Muscle of arm (tissue), 12 donors: ENCODE results near the gene DTNB. TPM values are rescaled to one million over a fixed set of nuclear protein-coding genes. Genes with fewer than 3 reads are reported as not detected.
"Not testable (repeated sequence)": the region's sequence is repeated elsewhere in the genome, so short reads cannot be mapped to it uniquely, and the experiment has no call there.

Experiments
- DNase-seq: peaks from one replicate; pipeline ENCODE4 v3.0.0-alpha.2; 2013
- polyA plus RNA-seq, 12 donors: library from polyadenylated mRNA; unstranded; fragments of 120-200 nt; gene quantifications; one replicate each; pipeline ENCODE4 v1.2.1, GENCODE V29; 2013; ENCODE audit not compliant: insufficient read length in 12 of 12

The DTNB gene
- polyA plus RNA-seq, 12 donors, result 4.2 to 24.7 (median 6.4) TPM; not detected in 1

- DNase-seq, result no peak
Measured at GRCh38 chr2:25684577-25685473, 11.4 kb upstream of the DTNB start.

GRCh38 chr2:25682082-25682481 lies 8.7 kb upstream of the DTNB start:
- no peak for DNase-seq

GRCh38 chr2:25677877-25678276 lies 4.5 kb upstream of the DTNB start:
- no peak for DNase-seq

- DNase-seq, result no peak
Measured at GRCh38 chr2:25674077-25674362, 643 bp upstream of the DTNB start.

GRCh38 chr2:25672494-25673299 lies 680 bp downstream of the DTNB start:
- peak; percentile 24 for DNase-seq

GRCh38 chr2:25671622-25672021 lies 1.8 kb downstream of the DTNB start:
- DNase-seq, result no peak

- no peak for DNase-seq
Measured at GRCh38 chr2:25669520-25669919, 3.9 kb downstream of the DTNB start.

GRCh38 chr2:25666218-25666617 lies 7.2 kb downstream of the DTNB start:
- no peak for DNase-seq

- DNase-seq, result not testable (repeated sequence)
Measured at GRCh38 chr2:25665429-25665828, 7.9 kb downstream of the DTNB start.

GRCh38 chr2:25664965-25665307 lies 8.4 kb downstream of the DTNB start:
- DNase-seq, result no peak

- DNase-seq, result peak; percentile 65
Measured at GRCh38 chr2:25664183-25664964, 9.0 kb downstream of the DTNB start.

- DNase-seq, result no peak
Measured at GRCh38 chr2:25655316-25655715, 18.1 kb downstream of the DTNB start.

GRCh38 chr2:25654801-25655200 lies 18.6 kb downstream of the DTNB start:
- DNase-seq, result no peak

GRCh38 chr2:25651782-25652455 lies 21.5 kb downstream of the DTNB start:
- DNase-seq, result no peak

GRCh38 chr2:25651066-25651465 lies 22.3 kb downstream of the DTNB start:
- no peak for DNase-seq

GRCh38 chr2:25650256-25650655 lies 23.1 kb downstream of the DTNB start:
- DNase-seq, result no peak

GRCh38 chr2:25649786-25650185 lies 23.6 kb downstream of the DTNB start:
- no peak for DNase-seq

- no peak for DNase-seq
Measured at GRCh38 chr2:25642298-25642697, 31.1 kb downstream of the DTNB start.

- no peak for DNase-seq
Measured at GRCh38 chr2:25639696-25640095, 33.7 kb downstream of the DTNB start.

GRCh38 chr2:25639131-25639530 lies 34.2 kb downstream of the DTNB start:
- DNase-seq, result no peak

GRCh38 chr2:25635797-25636196 lies 37.6 kb downstream of the DTNB start:
- no peak for DNase-seq

GRCh38 chr2:25633801-25634200 lies 39.6 kb downstream of the DTNB start:
- DNase-seq, result not testable (repeated sequence)
